Measurements from ENCODE around the gene TBC1D22A. TPM values are rescaled to one million over a fixed set of nuclear protein-coding genes. Genes with fewer than 3 reads are reported as not detected.

TBC1D22A gene
- polyA plus RNA-seq, 1 donor (not counting 4 experiments of a cell fraction or from before 2014, with no cell fraction given) = 20.9 TPM

- no peak overlapping the region for H2AFZ ChIP-seq (ENCODE audit: control insufficient read depth, low read length)
- dilution Hi-C loops (cut with MboI; ENCODE audit: extremely low pct_ligation_motif_present, low sequenced_read_pairs) = no loop called here
- FAIRE-seq = no peak
- DNase-seq (ENCODE audit: low read depth, low spot score) = no peak
- peaks cover 13% of the 10 kb centered on the region for H3K4me1 ChIP-seq (ENCODE audit: control insufficient read depth, extremely low read depth, insufficient read depth, low read length)
- H3K36me3 ChIP-seq (ENCODE audit: control insufficient read depth in 2 of 2, extremely low read depth in 1 of 2, insufficient read depth in 2 of 2, low read length in 2 of 2) = no peaks in the 10 kb centered on the region
- no peak overlapping the region for H3K4me2 ChIP-seq (ENCODE audit: control insufficient read depth, extremely low read depth, insufficient read depth, low read depth, low read length)
- H3K9ac ChIP-seq (ENCODE audit: control insufficient read depth, extremely low read depth, insufficient read depth, low read length) = no peak overlapping the region
- TF ChIP-seq EZH2 (IDR thresholded peaks at IDR 0.05; ENCODE audit: low read length) (no peak), CTCF (optimal IDR thresholded peaks at IDR 0.05 in 1 of 3, IDR thresholded peaks at IDR 0.05 in 1 of 3, conservative IDR thresholded peaks at IDR 0.05 in 1 of 3; ENCODE audit: extremely low read depth in 1 of 3, insufficient read depth in 2 of 3, low read length in 3 of 3) (no peak)
- H4K20me1 ChIP-seq (ENCODE audit: control insufficient read depth, extremely low read depth, insufficient read depth, low read length) = no peaks in the 10 kb centered on the region
- H3K79me2 ChIP-seq (ENCODE audit: control insufficient read depth, insufficient read depth, low read length) = no peaks in the 10 kb centered on the region
- no peak overlapping the region for H3K27ac ChIP-seq (ENCODE audit: control insufficient read depth, insufficient read depth, low read length)
- no peaks in the 10 kb centered on the region for H3K9me1 ChIP-seq (ENCODE audit: control insufficient read depth, extremely low read depth, insufficient read depth, low read length)
- H3K9me3 ChIP-seq (ENCODE audit: control insufficient read depth, low read depth, low read length) = no peaks in the 10 kb centered on the region
- H3K27me3 ChIP-seq (ENCODE audit: control insufficient read depth, extremely low read depth, insufficient read depth, low read length) = no peaks in the 10 kb centered on the region
- H3K4me3 ChIP-seq (ENCODE audit: control insufficient read depth in 2 of 3, extremely low read depth in 1 of 3, insufficient read depth in 2 of 3, low read depth in 1 of 3, low read length in 3 of 3) = no peak overlapping the region
Measured at GRCh38 chr22:47132428-47132825, 370.0 kb downstream of the TBC1D22A start.

- H3K4me2 ChIP-seq (ENCODE audit: control insufficient read depth, extremely low read depth, insufficient read depth, low read depth, low read length) = no peak overlapping the region
- H3K27ac ChIP-seq (ENCODE audit: control insufficient read depth, insufficient read depth, low read length) = no peak overlapping the region
- H3K9me3 ChIP-seq (ENCODE audit: control insufficient read depth, low read depth, low read length) = no peaks in the 10 kb centered on the region
- no peak overlapping the region for H3K4me3 ChIP-seq (ENCODE audit: control insufficient read depth in 2 of 3, extremely low read depth in 1 of 3, insufficient read depth in 2 of 3, low read depth in 1 of 3, low read length in 3 of 3)
- FAIRE-seq (no peak), DNase-seq (ENCODE audit: low read depth, low spot score) (no peak)
- peaks cover 13% of the 10 kb centered on the region for H3K4me1 ChIP-seq (ENCODE audit: control insufficient read depth, extremely low read depth, insufficient read depth, low read length)
- dilution Hi-C loops (cut with MboI; ENCODE audit: extremely low pct_ligation_motif_present, low sequenced_read_pairs) = no loop called here
- H3K27me3 ChIP-seq (ENCODE audit: control insufficient read depth, extremely low read depth, insufficient read depth, low read length) = no peaks in the 10 kb centered on the region
- H3K9me1 ChIP-seq (ENCODE audit: control insufficient read depth, extremely low read depth, insufficient read depth, low read length) = no peaks in the 10 kb centered on the region
- H4K20me1 ChIP-seq (ENCODE audit: control insufficient read depth, extremely low read depth, insufficient read depth, low read length) = no peaks in the 10 kb centered on the region
- no peaks in the 10 kb centered on the region for H3K36me3 ChIP-seq (ENCODE audit: control insufficient read depth in 2 of 2, extremely low read depth in 1 of 2, insufficient read depth in 2 of 2, low read length in 2 of 2)
- H3K79me2 ChIP-seq (ENCODE audit: control insufficient read depth, insufficient read depth, low read length) = no peaks in the 10 kb centered on the region
- TF ChIP-seq EZH2 (IDR thresholded peaks at IDR 0.05; ENCODE audit: low read length) (no peak), CTCF (optimal IDR thresholded peaks at IDR 0.05 in 1 of 3, IDR thresholded peaks at IDR 0.05 in 1 of 3, conservative IDR thresholded peaks at IDR 0.05 in 1 of 3; ENCODE audit: extremely low read depth in 1 of 3, insufficient read depth in 2 of 3, low read length in 3 of 3) (no peak)
- H3K9ac ChIP-seq (ENCODE audit: control insufficient read depth, extremely low read depth, insufficient read depth, low read length) = no peak overlapping the region
- no peak overlapping the region for H2AFZ ChIP-seq (ENCODE audit: control insufficient read depth, low read length)
Measured at GRCh38 chr22:47133061-47133969, 370.9 kb downstream of the TBC1D22A start.

Data from keratinocyte (primary cell).